HepG2 (cell line): ENCODE data around the gene SCN4B. TPM values are rescaled to one million over a fixed set of nuclear protein-coding genes. Genes with fewer than 3 reads are reported as not detected.
A peak's percentile ranks its signal among the peaks of the same experiment; 100 is the strongest.

ENCODE experiments used
- ASH2L ChIP-seq: fragments of 300-600, 200-600 bp; sonication (generic); IDR thresholded peaks from 2 replicates; pipeline ENCODE4 v1.7.0; 2017; ENCODE audit warnings: low read depth, mild to moderate bottlenecking, moderate library complexity, mixed read lengths, low read length; ENCODE audit not compliant: insufficient read length
- CENPT ChIP-seq: sonication (generic); formaldehyde crosslinking; IDR thresholded peaks from 2 replicates; pipeline ENCODE4 v1.8.0; 2022; ENCODE audit warnings: low read depth, mild to moderate bottlenecking, moderate library complexity, missing genetic modification reagents
- EEA1 ChIP-seq: sonication (generic); formaldehyde crosslinking; IDR thresholded peaks from 2 replicates; pipeline ENCODE4 v1.5.1; 2020; ENCODE audit warnings: mild to moderate bottlenecking, missing genetic modification reagents, borderline replicate concordance
- GTF3A ChIP-seq: sonication (generic); formaldehyde crosslinking; conservative IDR thresholded peaks from 2 replicates; pipeline ENCODE4 v1.4.0; 2020; ENCODE audit warnings: mild to moderate bottlenecking, missing genetic modification reagents
- HDAC1 ChIP-seq: sonication (generic); formaldehyde crosslinking; IDR thresholded peaks from 2 replicates; pipeline ENCODE4 v1.5.1; 2020; ENCODE audit warnings: mild to moderate bottlenecking, missing genetic modification reagents
- HOXA3 ChIP-seq: sonication (generic); formaldehyde crosslinking; IDR thresholded peaks from 2 replicates; pipeline ENCODE4 v1.5.0; 2020; ENCODE audit warnings: missing genetic modification reagents
- IRF2 ChIP-seq: IDR thresholded peaks from 2 replicates; pipeline ENCODE4 v1.6.1; 2018; ENCODE audit warnings: missing genetic modification reagents, missing compliant biosample characterization
- KAT8 ChIP-seq: IDR thresholded peaks from 2 replicates; pipeline ENCODE4 v1.6.1; 2016; ENCODE audit warnings: missing genetic modification reagents, missing compliant biosample characterization
- KDM2A ChIP-seq: sonication (generic); formaldehyde crosslinking; IDR thresholded peaks from 2 replicates; pipeline ENCODE4 v1.4.0; 2020; ENCODE audit warnings: low read depth, missing genetic modification reagents, borderline replicate concordance
- KLF12 ChIP-seq: sonication (generic); formaldehyde crosslinking; IDR thresholded peaks from 2 replicates; pipeline ENCODE4 v1.4.0; 2020; ENCODE audit warnings: missing genetic modification reagents, borderline replicate concordance
- MXI1 ChIP-seq: IDR thresholded peaks from 3 replicates; pipeline ENCODE4 v1.6.1; 2012; ENCODE audit warnings: low read depth, low read length, inconsistent platforms, borderline replicate concordance
- MZF1 ChIP-seq: sonication (generic); formaldehyde crosslinking; IDR thresholded peaks from 2 replicates; pipeline ENCODE4 v1.8.1; 2023; ENCODE audit warnings: mild to moderate bottlenecking, missing genetic modification reagents, borderline replicate concordance
- NR2C2 ChIP-seq: sonication (generic); formaldehyde crosslinking; IDR thresholded peaks from 2 replicates; pipeline ENCODE4 v1.4.0; 2020; ENCODE audit warnings: missing genetic modification reagents, mild to moderate bottlenecking, moderate library complexity, borderline replicate concordance
- NRL ChIP-seq: sonication (generic); formaldehyde crosslinking; IDR thresholded peaks from 2 replicates; pipeline ENCODE4 v1.5.0; 2020; ENCODE audit warnings: missing genetic modification reagents, mild to moderate bottlenecking, moderate library complexity, borderline replicate concordance
- PHF8 ChIP-seq: sonication (generic); formaldehyde crosslinking; IDR thresholded peaks from 2 replicates; pipeline ENCODE4 v1.5.0; 2020; ENCODE audit warnings: missing genetic modification reagents
- SAP130 ChIP-seq: IDR thresholded peaks from 2 replicates; pipeline ENCODE4 v1.6.1; 2016; ENCODE audit warnings: low read depth
- SP5 ChIP-seq: IDR thresholded peaks from 2 replicates; pipeline ENCODE4 v1.6.1; 2016; ENCODE audit warnings: low read depth, borderline replicate concordance
- ZNF431 ChIP-seq: sonication (generic); formaldehyde crosslinking; IDR thresholded peaks from 2 replicates; pipeline ENCODE4 v1.9.0; 2022; ENCODE audit warnings: missing genetic modification reagents, low read depth, mild to moderate bottlenecking, borderline replicate concordance
- ZNF567 ChIP-seq: sonication (generic); formaldehyde crosslinking; IDR thresholded peaks from 2 replicates; pipeline ENCODE4 v1.8.1; 2023; ENCODE audit warnings: mild to moderate bottlenecking, missing genetic modification reagents, borderline replicate concordance
- ZNF670 ChIP-seq: sonication (generic); formaldehyde crosslinking; IDR thresholded peaks from 2 replicates; pipeline ENCODE4 v1.8.0; 2022; ENCODE audit warnings: mild to moderate bottlenecking, missing genetic modification reagents, borderline replicate concordance
- polyA plus RNA-seq, 8 experiments: library from polyadenylated mRNA; depleted of rRNA in 3 of 8; stranded (reverse) in 7 of 8; unstranded in 1 of 8; fragments of >200 nt; fragmentation: Illumina TruSeq in 4 of 8; extraction: Trizol in 4 of 8; gene quantifications; 2 replicates each; pipeline versions ENCODE4 v1.2.1 to v1.2.3, GENCODE V29; 2011 to 2016; ENCODE audit warnings: low read depth in 4 of 8, missing spikeins in 1 of 8, mixed read lengths in 1 of 8; ENCODE audit not compliant: insufficient read depth in 1 of 8
- total RNA-seq, 5 experiments: library from RNA; depleted of rRNA; stranded (reverse); fragments of >200 nt; fragmentation: Illumina TruSeq; extraction: Trizol; gene quantifications; 2 replicates each; pipeline ENCODE4 v1.2.3, GENCODE V29; 2016; ENCODE audit warnings: low read depth in 1 of 5
- TF ChIP-seq, protein P1 (sequence below): sonication (generic); formaldehyde crosslinking; IDR thresholded peaks from 2 replicates; pipeline ENCODE4 v1.8.1; 2023; ENCODE audit warnings: mild to moderate bottlenecking, missing genetic modification reagents, borderline replicate concordance
- TF ChIP-seq, protein P2 (sequence below): sonication (generic); formaldehyde crosslinking; IDR thresholded peaks from 2 replicates; pipeline ENCODE4 v1.4.0; 2020; ENCODE audit warnings: mild to moderate bottlenecking, missing genetic modification reagents
- TF ChIP-seq, protein P3 (sequence below): IDR thresholded peaks from 2 replicates; pipeline ENCODE4 v1.4.0; 2020; ENCODE audit warnings: mild to moderate bottlenecking, missing genetic modification reagents

Gene SCN4B
- total and polyA plus RNA-seq, 2 of the 13 experiments (the other 11 are each of a cell fraction or from before 2014, with no cell fraction given), result 0.04 to 0.29 TPM

DNA sequence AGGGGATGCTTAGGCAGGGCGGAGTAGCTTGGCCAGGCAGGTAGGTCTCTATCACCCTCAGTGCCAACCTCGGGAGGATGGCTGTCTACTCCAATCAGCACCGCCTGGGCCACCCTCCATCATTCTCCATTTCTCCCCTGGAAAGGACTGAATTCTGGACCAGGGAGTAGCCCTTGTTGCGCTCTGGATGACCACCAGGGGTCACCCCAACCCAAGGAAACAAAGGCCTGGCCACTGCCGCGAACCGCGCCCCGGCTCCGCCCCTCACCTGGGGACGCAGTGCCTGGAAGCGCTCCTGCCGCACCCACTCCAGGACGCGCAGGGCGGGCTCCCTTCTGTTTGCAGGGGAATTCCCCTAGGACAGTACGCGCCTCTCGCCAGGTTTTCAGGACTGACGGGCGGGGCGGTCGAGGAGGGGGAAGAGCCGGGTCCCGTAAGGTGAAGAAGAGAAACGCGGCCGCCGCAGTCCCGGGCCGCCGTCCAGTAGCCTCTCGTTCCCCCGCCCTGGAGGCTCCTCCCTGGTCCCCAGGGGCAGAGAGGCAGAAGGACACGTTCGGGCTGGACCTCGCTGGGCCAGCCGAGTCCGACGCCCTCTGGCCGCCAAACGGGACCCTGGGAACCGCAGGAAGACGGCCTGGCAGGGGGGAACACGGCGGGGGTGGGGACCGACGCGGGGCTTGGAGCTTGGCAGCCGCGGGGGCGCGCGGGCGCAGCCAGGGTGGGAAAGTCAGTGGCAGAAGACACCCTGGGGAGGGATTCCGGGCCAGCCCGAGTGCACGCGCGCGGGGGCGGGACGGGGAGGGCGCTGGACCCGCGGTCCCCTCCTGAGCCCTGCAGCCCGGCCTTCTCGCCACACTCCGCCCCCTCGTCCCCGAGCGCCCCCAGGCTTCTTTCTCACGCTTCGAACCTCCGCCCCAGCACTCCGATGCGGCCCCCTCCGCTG lies 7.1 kb downstream of the SCN4B start (continued):
- peak; percentile 89 for TF ChIP-seq KDM2A
- peak; percentile 23 for TF ChIP-seq ASH2L
- TF ChIP-seq, protein P1, sequence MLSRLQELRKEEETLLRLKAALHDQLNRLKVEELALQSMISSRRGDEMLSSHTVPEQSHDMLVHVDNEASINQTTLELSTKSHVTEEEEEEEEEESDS (CRISPR knock-in tag), result no peak
- TF ChIP-seq MXI1, result peak; percentile 49; the same call in 1 of the 3 replicates
- TF ChIP-seq, protein P2, sequence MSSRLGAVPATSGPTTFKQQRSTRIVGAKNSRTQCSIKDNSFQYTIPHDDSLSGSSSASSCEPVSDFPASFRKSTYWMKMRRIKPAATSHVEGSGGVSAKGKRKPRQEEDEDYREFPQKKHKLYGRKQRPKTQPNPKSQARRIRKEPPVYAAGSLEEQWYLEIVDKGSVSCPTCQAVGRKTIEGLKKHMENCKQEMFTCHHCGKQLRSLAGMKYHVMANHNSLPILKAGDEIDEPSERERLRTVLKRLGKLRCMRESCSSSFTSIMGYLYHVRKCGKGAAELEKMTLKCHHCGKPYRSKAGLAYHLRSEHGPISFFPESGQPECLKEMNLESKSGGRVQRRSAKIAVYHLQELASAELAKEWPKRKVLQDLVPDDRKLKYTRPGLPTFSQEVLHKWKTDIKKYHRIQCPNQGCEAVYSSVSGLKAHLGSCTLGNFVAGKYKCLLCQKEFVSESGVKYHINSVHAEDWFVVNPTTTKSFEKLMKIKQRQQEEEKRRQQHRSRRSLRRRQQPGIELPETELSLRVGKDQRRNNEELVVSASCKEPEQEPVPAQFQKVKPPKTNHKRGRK (CRISPR knock-in tag), result 0 out of 2 replicates have a peak, but pooled peaks have one; percentile 15
- TF ChIP-seq KAT8, result peak; percentile 29; the same call in 1 of the 2 replicates
- peak; percentile 17; the same call in 1 of the 2 replicates for TF ChIP-seq HOXA3 (CRISPR knock-in tag)
- TF ChIP-seq SAP130 (CRISPR knock-in tag), result peak; percentile 75
- peak; percentile 74; the same call in 1 of the 2 replicates for TF ChIP-seq KLF12 (CRISPR knock-in tag)
- peak; percentile 75 for TF ChIP-seq HDAC1 (CRISPR knock-in tag)
- 0 out of 2 replicates have a peak, but pooled peaks have one; percentile 31 for TF ChIP-seq NR2C2
- 0 out of 2 replicates have a peak, but pooled peaks have one; percentile 46 for TF ChIP-seq GTF3A (CRISPR knock-in tag)
- no peak for TF ChIP-seq EEA1 (CRISPR knock-in tag)
- 0 out of 2 replicates have a peak, but pooled peaks have one; percentile 41 for TF ChIP-seq IRF2 (CRISPR knock-in tag)
- no peak for TF ChIP-seq ZNF431 (CRISPR knock-in tag)
- TF ChIP-seq PHF8 (CRISPR knock-in tag), result peak; percentile 42; the same call in 1 of the 2 replicates
- TF ChIP-seq ZNF567 (CRISPR knock-in tag), result peak; percentile 76; the same call in 1 of the 2 replicates
- peak; percentile 89 for TF ChIP-seq SP5 (CRISPR knock-in tag)
- 0 out of 2 replicates have a peak, but pooled peaks have one; percentile 33 for TF ChIP-seq MZF1 (CRISPR knock-in tag)
- peak; percentile 24; the same call in 1 of the 2 replicates for TF ChIP-seq NRL (CRISPR knock-in tag)
- TF ChIP-seq CENPT, result no peak
- TF ChIP-seq ZNF670 (CRISPR knock-in tag), result peak; percentile 48; the same call in 1 of the 2 replicates
- TF ChIP-seq, protein P3, sequence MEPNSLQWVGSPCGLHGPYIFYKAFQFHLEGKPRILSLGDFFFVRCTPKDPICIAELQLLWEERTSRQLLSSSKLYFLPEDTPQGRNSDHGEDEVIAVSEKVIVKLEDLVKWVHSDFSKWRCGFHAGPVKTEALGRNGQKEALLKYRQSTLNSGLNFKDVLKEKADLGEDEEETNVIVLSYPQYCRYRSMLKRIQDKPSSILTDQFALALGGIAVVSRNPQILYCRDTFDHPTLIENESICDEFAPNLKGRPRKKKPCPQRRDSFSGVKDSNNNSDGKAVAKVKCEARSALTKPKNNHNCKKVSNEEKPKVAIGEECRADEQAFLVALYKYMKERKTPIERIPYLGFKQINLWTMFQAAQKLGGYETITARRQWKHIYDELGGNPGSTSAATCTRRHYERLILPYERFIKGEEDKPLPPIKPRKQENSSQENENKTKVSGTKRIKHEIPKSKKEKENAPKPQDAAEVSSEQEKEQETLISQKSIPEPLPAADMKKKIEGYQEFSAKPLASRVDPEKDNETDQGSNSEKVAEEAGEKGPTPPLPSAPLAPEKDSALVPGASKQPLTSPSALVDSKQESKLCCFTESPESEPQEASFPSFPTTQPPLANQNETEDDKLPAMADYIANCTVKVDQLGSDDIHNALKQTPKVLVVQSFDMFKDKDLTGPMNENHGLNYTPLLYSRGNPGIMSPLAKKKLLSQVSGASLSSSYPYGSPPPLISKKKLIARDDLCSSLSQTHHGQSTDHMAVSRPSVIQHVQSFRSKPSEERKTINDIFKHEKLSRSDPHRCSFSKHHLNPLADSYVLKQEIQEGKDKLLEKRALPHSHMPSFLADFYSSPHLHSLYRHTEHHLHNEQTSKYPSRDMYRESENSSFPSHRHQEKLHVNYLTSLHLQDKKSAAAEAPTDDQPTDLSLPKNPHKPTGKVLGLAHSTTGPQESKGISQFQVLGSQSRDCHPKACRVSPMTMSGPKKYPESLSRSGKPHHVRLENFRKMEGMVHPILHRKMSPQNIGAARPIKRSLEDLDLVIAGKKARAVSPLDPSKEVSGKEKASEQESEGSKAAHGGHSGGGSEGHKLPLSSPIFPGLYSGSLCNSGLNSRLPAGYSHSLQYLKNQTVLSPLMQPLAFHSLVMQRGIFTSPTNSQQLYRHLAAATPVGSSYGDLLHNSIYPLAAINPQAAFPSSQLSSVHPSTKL (CRISPR knock-in tag), result peak; percentile 42; the same call in 1 of the 2 replicates
